Ishikawa (cell line): ENCODE results near the gene ATXN1.

Experiments used
- CREB1 ChIP-seq: IDR thresholded peaks from 2 replicates; pipeline ENCODE4 v1.6.1; 2012; ENCODE audit warnings: low read depth
- EP300 ChIP-seq: IDR thresholded peaks from 2 replicates; pipeline ENCODE4 v1.6.1; 2012; ENCODE audit warnings: borderline replicate concordance
- RAD21 ChIP-seq: IDR thresholded peaks from 2 replicates; pipeline ENCODE4 v1.6.1; 2012; ENCODE audit warnings: low read depth
- REST ChIP-seq: IDR thresholded peaks from 2 replicates; pipeline ENCODE4 v1.6.1; 2012; ENCODE audit warnings: low read depth, mild to moderate bottlenecking
- TAF1 ChIP-seq: IDR thresholded peaks from 2 replicates; pipeline ENCODE4 v1.6.1; 2012; ENCODE audit warnings: low read depth, mild to moderate bottlenecking
- TCF12 ChIP-seq: IDR thresholded peaks from 2 replicates; pipeline ENCODE4 v1.6.1; 2012; ENCODE audit warnings: low read depth
- YY1 ChIP-seq: IDR thresholded peaks from 2 replicates; pipeline ENCODE4 v1.6.1; 2012; ENCODE audit warnings: low read depth
- TF ChIP-seq, protein P1 (sequence below): IDR thresholded peaks from 2 replicates; pipeline ENCODE4 v1.6.1; 2012

DNA sequence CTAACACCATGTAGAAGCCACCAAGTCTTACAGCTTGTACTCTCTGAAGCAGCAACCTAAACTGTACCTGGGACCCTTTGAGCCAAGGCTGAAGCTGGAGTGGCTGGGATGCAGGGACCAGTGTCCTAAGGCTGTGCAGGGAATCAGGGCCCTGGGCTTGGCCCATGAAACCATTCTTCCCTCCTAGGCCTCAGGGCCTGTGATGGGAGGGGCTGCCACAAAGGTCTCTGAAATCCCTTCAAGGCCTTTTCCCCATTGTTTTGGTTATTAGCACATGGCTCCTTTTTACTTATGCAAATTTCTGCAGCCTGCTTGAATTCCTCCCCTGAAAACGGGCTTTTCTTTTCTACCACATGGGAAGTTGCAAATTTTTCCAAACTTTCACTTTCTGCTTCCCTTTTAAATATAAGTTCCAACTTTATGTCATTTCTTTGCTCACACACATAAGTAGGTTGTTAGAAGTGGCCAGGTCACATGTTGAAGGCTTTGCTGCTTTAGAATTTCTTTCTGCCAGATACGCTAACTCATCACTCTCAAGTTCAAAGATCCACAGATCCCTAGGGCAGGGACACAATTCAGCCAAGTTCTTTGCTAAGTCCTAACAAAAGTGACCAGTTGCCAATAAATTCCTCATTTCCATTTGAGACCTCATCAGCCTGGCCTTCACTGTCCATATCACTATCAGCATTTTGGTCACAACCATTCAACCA, 28.2 kb upstream of the ATXN1 start:
- TF ChIP-seq RAD21 (no peak), EP300 (no peak), YY1 (no peak), REST (no peak), CREB1 (no peak), TCF12 (no peak), TAF1 (no peak)
- TF ChIP-seq, protein P1, sequence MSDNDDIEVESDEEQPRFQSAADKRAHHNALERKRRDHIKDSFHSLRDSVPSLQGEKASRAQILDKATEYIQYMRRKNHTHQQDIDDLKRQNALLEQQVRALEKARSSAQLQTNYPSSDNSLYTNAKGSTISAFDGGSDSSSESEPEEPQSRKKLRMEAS: no peak
